B cell (primary cell): ENCODE data around the gene LDHAL6B. TPM values are rescaled to one million over a fixed set of nuclear protein-coding genes. Genes with fewer than 3 reads are reported as not detected.

ENCODE experiments used
- ATAC-seq: fragments of 200-7000 bp; cut with Tn5 transposase; one replicate; pipeline ENCODE4 v1.10.0; 2021; ENCODE audit warnings: low read depth, mild to moderate bottlenecking, moderate number of reproducible peaks, moderate library complexity
- CTCF ChIA-PET: fragments of 350-600 bp; sonication (Branson Sonifier 250); formaldehyde crosslinking; loops from one replicate; lab custom pipeline; 2021; ENCODE audit warnings: antibody characterized with exemption, inconsistent platforms; lab: Charles Lee
- POLR2A ChIA-PET: fragments of 350-600 bp; sonication (Branson Sonifier 250); formaldehyde crosslinking; loops from one replicate; lab custom pipeline; 2021; ENCODE audit warnings: antibody characterized with exemption; lab: Charles Lee
- DNase-seq: peaks from one replicate; pipeline ENCODE4 v3.0.0; 2013
- H2AFZ ChIP-seq: 2 replicates; pipeline ENCODE4 v1.6.1; 2012; ENCODE audit warnings: mild to moderate bottlenecking, low read depth, low read length; ENCODE audit not compliant: insufficient read depth, poor library complexity, severe bottlenecking
- H3K27ac ChIP-seq, 2 donors: 1 replicate in 1 of 2; 2 replicates in 1 of 2; pipeline ENCODE4 v1.5.1; 2012 to 2013; ENCODE audit warnings: low read length in 2 of 2, mild to moderate bottlenecking in 2 of 2, moderate library complexity in 1 of 2
- H3K27me3 ChIP-seq, 4 experiments: fragments of 200-600 bp in 1 of 4; sonication (generic) in 1 of 4; replicated peaks in 1 of 4; 1 replicate in 2 of 4; 2 replicates in 2 of 4; pipeline versions ENCODE4 v1.6.1 to v1.7.0; 2013 to 2016; ENCODE audit warnings: low read length in 3 of 4, mild to moderate bottlenecking in 2 of 4, mixed read lengths in 1 of 4, moderate library complexity in 1 of 4; ENCODE audit not compliant: insufficient read depth in 4 of 4, control insufficient read depth in 3 of 4; ENCODE audit errors: control extremely low read depth in 1 of 4
- H3K36me3 ChIP-seq, 2 experiments: replicated peaks in 1 of 2; 1 replicate in 1 of 2; 2 replicates in 1 of 2; pipeline versions ENCODE4 v1.6.1 to v1.7.1; 2013; ENCODE audit warnings: low read length in 1 of 2; ENCODE audit not compliant: insufficient read depth in 2 of 2, control insufficient read depth in 1 of 2; ENCODE audit errors: control extremely low read depth in 1 of 2, extremely low read depth in 1 of 2
- H3K4me1 ChIP-seq, 2 donors: fragments of 200-600 bp in 1 of 2; sonication (generic) in 1 of 2; 1 replicate in 1 of 2; 2 replicates in 1 of 2; pipeline versions ENCODE4 v1.5.1 to v1.6.1; 2013 to 2017; ENCODE audit warnings: low read length in 2 of 2; ENCODE audit not compliant: control insufficient read depth in 2 of 2, insufficient read depth in 2 of 2
- H3K4me2 ChIP-seq: replicated peaks from 2 replicates; pipeline ENCODE3; 2012; ENCODE audit warnings: mild to moderate bottlenecking, low read depth, low read length; ENCODE audit not compliant: poor library complexity, severe bottlenecking
- H3K4me3 ChIP-seq, 5 experiments: fragments of 200-600 bp in 1 of 5; sonication (generic) in 1 of 5; 1 replicate in 3 of 5; 2 replicates in 2 of 5; pipeline versions ENCODE4 v1.5.1 to v1.7.0; 2011 to 2016; ENCODE audit warnings: low read length in 4 of 5, mild to moderate bottlenecking in 4 of 5, low read depth in 2 of 5, control low read depth in 1 of 5, moderate library complexity in 1 of 5; ENCODE audit not compliant: insufficient read depth in 1 of 5; ENCODE audit errors: control extremely low read depth in 1 of 5, extremely low read depth in 1 of 5
- H3K79me2 ChIP-seq: fragments of 200-600 bp; sonication (generic); one replicate; pipeline ENCODE4 v1.6.0; 2016; ENCODE audit warnings: low read length; ENCODE audit not compliant: control insufficient read depth, insufficient read depth
- H3K9ac ChIP-seq: fragments of 200-600 bp; sonication (generic); 2 replicates; pipeline ENCODE4 v1.6.1; 2017; ENCODE audit warnings: mild to moderate bottlenecking, low read length, moderate library complexity
- H3K9me3 ChIP-seq, 3 donors: one replicate each; pipeline versions ENCODE4 v1.6.1 to v1.7.1; 2013; ENCODE audit warnings: low read length in 2 of 3; ENCODE audit not compliant: control insufficient read depth in 2 of 3, insufficient read depth in 1 of 3; ENCODE audit errors: control extremely low read depth in 1 of 3
- H4K20me1 ChIP-seq: 2 replicates; pipeline ENCODE4 v1.6.0; 2012; ENCODE audit warnings: mild to moderate bottlenecking, low read length; ENCODE audit not compliant: insufficient read depth, control insufficient read depth, poor library complexity, severe bottlenecking
- H3K27ac Mint-ChIP-seq: one replicate; pipeline ENCODE4 v1.8.0; 2021; ENCODE audit warnings: mixed read lengths
- H3K27me3 Mint-ChIP-seq: one replicate; pipeline ENCODE4 v1.8.0; 2021; ENCODE audit warnings: mixed read lengths
- H3K4me1 Mint-ChIP-seq: one replicate; pipeline ENCODE4 v1.8.0; 2021; ENCODE audit warnings: mixed read lengths
- H3K4me3 Mint-ChIP-seq: one replicate; pipeline ENCODE4 v1.8.0; 2021; ENCODE audit warnings: mixed read lengths
- H3K9me3 Mint-ChIP-seq: one replicate; pipeline ENCODE4 v1.8.0; 2022; ENCODE audit warnings: mixed read lengths; ENCODE audit not compliant: insufficient read depth
- EZH2 ChIP-seq: IDR thresholded peaks from 2 replicates; pipeline ENCODE4 v1.6.1; 2012; ENCODE audit warnings: borderline replicate concordance, low read depth, mild to moderate bottlenecking, moderate library complexity, low read length; ENCODE audit not compliant: insufficient read depth, poor library complexity, severe bottlenecking
- WGBS: methylation state at CpG from one replicate; pipeline ENCODE4 v1.1.5; 2013; ENCODE audit warnings: missing lambda C conversion rate; ENCODE audit not compliant: insufficient coverage; 5-methylcytosine and 5-hydroxymethylcytosine counted together
- intact Hi-C: fragments of 100-400 bp; cut with micrococcal nuclease; formaldehyde crosslinking; loops from one replicate; pipeline ENCODE4 v1.10.0; 2022
- polyA plus RNA-seq: library from polyadenylated mRNA; depleted of rRNA; stranded (reverse); fragments of >200 nt; gene quantifications from 2 replicates; pipeline ENCODE4 v1.2.3, GENCODE V29; 2012
- total RNA-seq, 2 donors: library from RNA; stranded (reverse); fragments of 120-200 nt in 1 of 2; gene quantifications; 1 replicate in 1 of 2; 2 replicates in 1 of 2; pipeline versions ENCODE4 v1.2.3 to v1.2.4, GENCODE V29; 2013 to 2022
- TF ChIP-seq, protein P1 (sequence below): fragments of 200-600 bp; IDR thresholded peaks from one replicate; pipeline ENCODE4 v1.8.0; 2022; ENCODE audit warnings: antibody characterized with exemption, mild to moderate bottlenecking

The LDHAL6B gene
- total and polyA plus RNA-seq, 2 donors (not counting 1 experiment from before 2014, with no cell fraction given), result not detected

DNA sequence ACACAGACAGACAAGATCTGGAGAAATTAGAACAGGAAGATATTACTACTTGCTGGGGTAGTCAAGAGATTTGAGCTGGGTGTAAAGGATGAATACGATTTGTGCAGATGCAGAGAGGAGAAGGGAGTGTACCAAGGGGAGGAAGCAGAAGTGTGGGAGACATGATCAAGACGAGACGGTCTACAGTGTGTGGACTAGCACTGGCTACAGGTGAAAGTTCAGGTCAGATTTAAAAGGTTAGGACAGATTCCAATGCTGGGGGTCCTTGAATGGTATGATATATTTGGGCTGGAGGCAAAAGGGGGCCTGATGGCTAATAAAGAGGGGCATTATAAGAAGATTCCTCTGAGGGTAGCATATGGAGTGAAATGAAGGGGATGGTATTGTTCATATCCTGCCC lies 12.1 kb downstream of the LDHAL6B start:
- Histone ChIP-seq H3K4me3 (no peak overlapping the region), H3K36me3 (peaks cover 8 to 45% of the 10 kb centered on the region in 2 experiments), H3K27me3 (no peaks in the 10 kb centered on the region), H3K9me3 (no peaks in the 10 kb centered on the region), H3K4me2 (no peak overlapping the region), H2AFZ (no peak overlapping the region), H3K79me2 (no peaks in the 10 kb centered on the region), H3K9ac (no peak overlapping the region), H3K4me1 (no peaks in the 10 kb centered on the region), H3K27ac (no peak overlapping the region), H4K20me1 (no peaks in the 10 kb centered on the region)
- no peak overlapping the region for H3K4me3 Mint-ChIP-seq
- POLR2A ChIA-PET, result no interaction called here
- TF ChIP-seq EZH2, result no peak
- TF ChIP-seq, protein P1, sequence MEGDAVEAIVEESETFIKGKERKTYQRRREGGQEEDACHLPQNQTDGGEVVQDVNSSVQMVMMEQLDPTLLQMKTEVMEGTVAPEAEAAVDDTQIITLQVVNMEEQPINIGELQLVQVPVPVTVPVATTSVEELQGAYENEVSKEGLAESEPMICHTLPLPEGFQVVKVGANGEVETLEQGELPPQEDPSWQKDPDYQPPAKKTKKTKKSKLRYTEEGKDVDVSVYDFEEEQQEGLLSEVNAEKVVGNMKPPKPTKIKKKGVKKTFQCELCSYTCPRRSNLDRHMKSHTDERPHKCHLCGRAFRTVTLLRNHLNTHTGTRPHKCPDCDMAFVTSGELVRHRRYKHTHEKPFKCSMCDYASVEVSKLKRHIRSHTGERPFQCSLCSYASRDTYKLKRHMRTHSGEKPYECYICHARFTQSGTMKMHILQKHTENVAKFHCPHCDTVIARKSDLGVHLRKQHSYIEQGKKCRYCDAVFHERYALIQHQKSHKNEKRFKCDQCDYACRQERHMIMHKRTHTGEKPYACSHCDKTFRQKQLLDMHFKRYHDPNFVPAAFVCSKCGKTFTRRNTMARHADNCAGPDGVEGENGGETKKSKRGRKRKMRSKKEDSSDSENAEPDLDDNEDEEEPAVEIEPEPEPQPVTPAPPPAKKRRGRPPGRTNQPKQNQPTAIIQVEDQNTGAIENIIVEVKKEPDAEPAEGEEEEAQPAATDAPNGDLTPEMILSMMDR, result no peak
- no peaks in the 10 kb centered on the region for H3K4me1 Mint-ChIP-seq
- no peak for ATAC-seq
- intact Hi-C loops, result no loop called here
- DNase-seq, result no peak
- CTCF ChIA-PET, result interaction anchor here (1.1 to 1.6 kb wide), 2 partner anchors 28 to 310 kb away, joined by 3 read pairs; no protein-coding TSS in a partner anchor
- no peaks in the 10 kb centered on the region for H3K27me3 Mint-ChIP-seq
- no peak overlapping the region for H3K27ac Mint-ChIP-seq
- WGBS, result 95% methylated on average over 3 of the region's 3 CpGs
- no peaks in the 10 kb centered on the region for H3K9me3 Mint-ChIP-seq

DNA sequence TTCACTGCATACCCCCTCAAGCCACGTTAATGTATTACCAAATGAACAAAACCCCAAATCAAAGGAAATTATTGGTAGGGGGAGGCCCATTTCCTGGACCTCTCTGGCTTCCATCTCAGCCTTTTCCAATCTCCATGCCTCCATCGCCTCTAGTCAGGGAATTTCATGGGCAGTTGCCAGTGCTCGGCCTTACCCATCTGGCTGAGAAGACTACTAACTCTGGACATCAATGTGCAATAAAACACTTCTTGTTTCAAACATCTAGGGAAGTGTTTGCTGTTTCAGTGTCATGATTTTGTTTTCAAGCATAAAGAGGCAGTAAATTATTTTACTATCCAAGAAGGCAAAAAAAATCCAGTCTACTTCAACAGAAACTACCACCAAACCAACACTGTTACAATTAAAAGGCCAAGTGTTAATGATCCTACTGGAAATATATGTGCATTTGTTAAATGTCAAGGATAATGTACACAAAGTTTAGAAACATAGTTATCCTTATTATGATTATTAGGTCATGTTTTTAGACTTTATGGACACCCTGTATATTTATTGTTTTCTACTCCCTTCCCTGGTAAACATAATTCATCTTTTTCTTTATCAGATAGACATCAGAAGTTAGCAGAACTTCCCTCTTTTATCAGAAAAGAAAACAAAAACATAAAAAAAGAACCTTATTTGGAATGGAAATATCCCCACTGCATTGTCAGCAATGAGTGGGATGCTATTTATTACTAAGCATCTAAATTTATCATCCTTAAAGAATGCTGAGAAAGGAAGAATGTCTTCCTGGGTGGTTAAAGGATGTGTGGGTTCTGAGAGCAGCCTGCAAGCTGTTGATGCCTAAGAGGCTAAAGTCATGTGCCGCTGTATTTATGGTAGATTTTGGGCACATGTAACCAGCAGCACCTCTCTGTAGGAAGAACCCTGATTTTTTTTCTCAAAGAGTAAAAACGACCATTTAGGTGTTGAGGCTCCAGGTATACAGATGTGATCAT lies 15.2 kb downstream of the LDHAL6B start:
- no peaks in the 10 kb centered on the region for H3K4me1 ChIP-seq
- CTCF ChIA-PET, result interaction anchor here (1.2 kb wide), 1 partner anchor 265 kb away, joined by 3 read pairs; no protein-coding TSS in a partner anchor
- ATAC-seq, result no peak
- H3K27ac ChIP-seq, result no peak overlapping the region
- no peak overlapping the region for H3K4me3 Mint-ChIP-seq
- H3K4me1 Mint-ChIP-seq, result no peaks in the 10 kb centered on the region
- no peak for TF ChIP-seq EZH2
- TF ChIP-seq, protein P1, result no peak
- H3K27ac Mint-ChIP-seq, result no peak overlapping the region
- no peaks in the 10 kb centered on the region for H3K79me2 ChIP-seq
- no peak for DNase-seq
- no peak overlapping the region for H3K4me3 ChIP-seq
- no peaks in the 10 kb centered on the region for H4K20me1 ChIP-seq
- H3K9me3 ChIP-seq, result no peaks in the 10 kb centered on the region
- no peak overlapping the region for H3K9ac ChIP-seq
- no peaks in the 10 kb centered on the region for H3K27me3 Mint-ChIP-seq
- peaks cover 8 to 42% of the 10 kb centered on the region in 2 experiments for H3K36me3 ChIP-seq
- H2AFZ ChIP-seq, result no peak overlapping the region
- POLR2A ChIA-PET, result no interaction called here
- H3K27me3 ChIP-seq, result no peaks in the 10 kb centered on the region
- intact Hi-C loops, result no loop called here
- 86% methylated on average over 1 of the region's 5 CpGs for WGBS
- no peak overlapping the region for H3K4me2 ChIP-seq
- no peaks in the 10 kb centered on the region for H3K9me3 Mint-ChIP-seq
